NCI-H2227 treated with DMSO at 0.1 percent for 48 hours (cell line): ENCODE results near the gene RENBP.

Experiments
- DNase-seq: peaks from one replicate; lab custom pipeline; 2025; lab: John Stamatoyannopoulos, UW

Gene RENBP

DNA sequence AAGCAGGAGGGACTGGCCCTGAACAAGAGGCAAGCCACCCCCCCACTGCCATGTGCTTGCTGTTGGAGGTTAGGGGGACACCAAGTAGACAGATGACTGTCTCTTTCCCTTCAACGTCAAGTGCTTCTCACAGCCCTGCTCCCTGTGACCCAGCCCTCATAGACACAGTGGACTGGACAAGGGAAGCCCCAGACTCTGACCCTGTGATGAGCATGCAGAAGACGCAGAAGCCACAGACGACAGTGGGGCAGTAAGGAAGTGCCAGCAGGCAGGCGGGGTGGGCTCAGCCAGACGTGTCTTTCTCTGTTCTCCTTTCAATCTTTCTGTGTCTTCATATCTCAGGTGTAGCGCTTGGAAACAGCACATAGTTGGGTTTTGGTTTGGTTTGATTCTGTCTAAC lies 56.1 kb downstream of the RENBP start:
- no peak for DNase-seq

DNA sequence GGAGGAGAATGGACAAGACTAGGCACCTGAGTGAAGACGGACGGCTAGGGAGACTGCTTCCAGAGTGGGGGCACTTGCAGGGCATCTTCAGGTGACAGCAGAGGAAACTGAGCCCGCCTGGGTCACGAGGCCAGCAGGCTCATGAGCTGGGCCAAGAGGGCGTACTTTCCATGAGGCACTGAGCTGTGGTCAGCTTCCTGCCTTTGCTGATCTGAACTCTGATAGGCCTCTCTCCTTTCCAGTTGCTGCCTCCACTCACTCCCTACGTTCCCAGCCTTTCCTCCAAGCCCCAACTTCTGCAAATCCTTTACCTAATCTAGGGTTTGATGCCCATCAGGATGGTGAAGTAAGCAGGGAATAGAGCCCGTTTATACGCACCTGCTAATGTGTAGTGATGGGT lies 57.1 kb downstream of the RENBP start:
- DNase-seq = no peak

DNA sequence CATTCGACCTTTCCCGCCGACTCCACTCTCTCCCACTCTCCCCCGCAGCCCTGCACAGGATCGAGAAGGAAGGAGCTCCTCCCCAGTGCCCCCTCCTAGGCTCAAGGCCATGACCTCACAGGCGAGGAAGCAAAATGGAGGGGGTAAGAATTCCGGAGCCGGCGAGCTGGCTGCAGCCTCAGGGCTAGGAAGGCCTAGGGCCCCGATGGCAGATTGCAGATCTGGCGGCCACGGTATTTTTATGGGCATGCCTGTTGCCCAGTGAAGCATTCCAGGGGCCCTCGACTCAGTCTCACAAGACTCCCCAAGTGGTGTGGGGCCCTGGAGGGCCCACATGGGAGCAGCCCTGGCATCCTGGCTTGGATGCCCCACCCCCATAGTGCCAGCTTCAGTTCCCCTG lies 57.5 kb downstream of the RENBP start:
- no peak for DNase-seq

DNA sequence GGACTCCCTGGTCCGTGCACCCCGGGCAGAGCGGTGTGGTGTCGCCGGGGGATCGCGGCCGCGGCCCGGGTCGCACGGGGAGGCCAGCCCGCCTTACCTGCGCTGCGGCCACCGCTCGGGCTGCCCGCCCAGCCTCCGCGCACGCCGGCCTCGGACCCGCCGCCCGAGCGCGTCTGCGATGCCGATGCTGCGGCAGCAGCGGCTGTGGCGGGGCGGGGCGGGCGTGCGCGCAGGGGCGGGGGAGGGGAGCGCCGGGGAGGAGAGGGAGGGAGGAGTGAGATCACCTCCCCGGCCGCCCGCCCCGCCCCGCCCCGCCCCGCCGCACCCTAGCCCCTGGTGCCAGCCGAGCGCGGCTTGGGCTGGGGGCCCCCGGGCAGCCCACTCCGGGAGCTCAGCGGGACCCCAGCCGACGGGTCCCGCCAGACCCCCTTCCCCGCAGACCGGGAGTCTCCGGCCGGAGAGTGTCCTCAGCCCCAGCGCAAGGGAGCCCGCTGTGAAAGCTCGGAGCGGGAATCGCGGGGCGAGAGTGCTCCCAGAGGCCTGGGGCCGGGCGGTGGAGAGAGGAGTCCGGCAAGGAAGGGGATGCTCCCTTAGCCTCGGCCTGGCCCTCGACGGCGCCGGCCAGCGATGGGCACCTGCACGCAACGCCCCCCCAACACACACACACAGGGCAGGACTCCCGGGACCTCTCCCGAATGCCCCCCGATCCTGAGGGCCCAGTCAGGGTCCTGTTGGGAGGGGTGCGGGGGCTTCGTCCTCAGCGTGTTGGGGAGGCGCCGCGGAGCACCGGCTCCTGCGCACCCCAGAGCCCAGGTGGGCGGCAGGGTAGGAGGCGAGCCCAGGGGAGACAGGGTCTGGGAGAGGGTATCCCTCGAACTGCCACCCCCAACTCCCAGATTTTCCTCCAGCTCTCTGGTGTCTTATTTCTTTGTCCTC lies 58.2 kb downstream of the RENBP start, which contains the start of gene L1CAM:
L1CAM (minus strand) TSS at position 206 of the 936 bp plus-strand sequence. CDS start 10,337 bp downstream, outside the sequence.
- DNase-seq = peak; percentile 29
